Measurements from ENCODE around the gene INPP5D. TPM values are rescaled to one million over a fixed set of nuclear protein-coding genes. Genes with fewer than 3 reads are reported as not detected.

INPP5D gene
- total RNA-seq, 1 donor from 2014 or later = 79.2 TPM

DNA sequence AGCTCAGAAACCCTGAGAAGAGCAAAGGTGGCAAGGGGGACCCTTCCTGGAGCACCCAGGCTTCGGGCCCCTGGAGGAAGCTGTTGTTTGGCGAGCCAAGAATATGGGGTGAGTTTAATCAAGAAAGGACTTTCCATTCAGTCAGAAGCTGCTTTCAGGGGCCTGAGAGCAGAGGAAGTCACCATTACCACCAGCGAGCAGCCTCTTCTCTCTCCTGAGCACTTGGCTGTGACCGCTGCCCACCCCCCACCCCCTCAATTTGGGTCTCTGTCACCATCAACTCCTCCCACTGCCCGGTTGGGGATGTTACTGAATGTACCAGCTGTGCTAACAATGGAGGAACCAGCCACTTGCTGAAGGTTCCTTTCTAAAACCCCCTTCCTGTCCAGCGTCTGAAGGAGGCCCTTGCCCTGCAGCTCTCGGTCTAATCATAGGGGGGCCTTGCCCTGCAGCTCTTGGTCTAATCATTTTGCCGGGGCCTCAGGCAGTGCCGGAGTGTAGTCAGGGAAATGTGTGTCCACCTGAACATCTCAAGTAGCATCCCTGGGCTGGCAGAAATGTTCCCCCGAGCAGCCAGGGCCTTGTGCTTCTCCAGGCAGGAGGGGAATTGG is 943 bp downstream of the INPP5D start:
- DNase-seq (ENCODE audit: low spot score) = no peak
- peak overlapping the region; percentile 89 for H3K4me3 Mint-ChIP-seq (ENCODE audit: unreplicated experiment)
- H3K4me1 Mint-ChIP-seq (ENCODE audit: unreplicated experiment) = peaks cover 47% of the 10 kb centered on the region
- no peaks in the 10 kb centered on the region for H3K9me3 Mint-ChIP-seq (ENCODE audit: unreplicated experiment)
- TF ChIP-seq, protein P1, sequence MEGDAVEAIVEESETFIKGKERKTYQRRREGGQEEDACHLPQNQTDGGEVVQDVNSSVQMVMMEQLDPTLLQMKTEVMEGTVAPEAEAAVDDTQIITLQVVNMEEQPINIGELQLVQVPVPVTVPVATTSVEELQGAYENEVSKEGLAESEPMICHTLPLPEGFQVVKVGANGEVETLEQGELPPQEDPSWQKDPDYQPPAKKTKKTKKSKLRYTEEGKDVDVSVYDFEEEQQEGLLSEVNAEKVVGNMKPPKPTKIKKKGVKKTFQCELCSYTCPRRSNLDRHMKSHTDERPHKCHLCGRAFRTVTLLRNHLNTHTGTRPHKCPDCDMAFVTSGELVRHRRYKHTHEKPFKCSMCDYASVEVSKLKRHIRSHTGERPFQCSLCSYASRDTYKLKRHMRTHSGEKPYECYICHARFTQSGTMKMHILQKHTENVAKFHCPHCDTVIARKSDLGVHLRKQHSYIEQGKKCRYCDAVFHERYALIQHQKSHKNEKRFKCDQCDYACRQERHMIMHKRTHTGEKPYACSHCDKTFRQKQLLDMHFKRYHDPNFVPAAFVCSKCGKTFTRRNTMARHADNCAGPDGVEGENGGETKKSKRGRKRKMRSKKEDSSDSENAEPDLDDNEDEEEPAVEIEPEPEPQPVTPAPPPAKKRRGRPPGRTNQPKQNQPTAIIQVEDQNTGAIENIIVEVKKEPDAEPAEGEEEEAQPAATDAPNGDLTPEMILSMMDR (IDR thresholded peaks at IDR 0.05; ENCODE audit: unreplicated experiment) = no peak
- H3K36me3 Mint-ChIP-seq (ENCODE audit: low read depth, unreplicated experiment) = peaks cover 8% of the 10 kb centered on the region
- peaks cover 12% of the 10 kb centered on the region for H3K27me3 Mint-ChIP-seq (ENCODE audit: unreplicated experiment)
- peak overlapping the region; percentile 90 for H3K27ac Mint-ChIP-seq (ENCODE audit: unreplicated experiment)

DNA sequence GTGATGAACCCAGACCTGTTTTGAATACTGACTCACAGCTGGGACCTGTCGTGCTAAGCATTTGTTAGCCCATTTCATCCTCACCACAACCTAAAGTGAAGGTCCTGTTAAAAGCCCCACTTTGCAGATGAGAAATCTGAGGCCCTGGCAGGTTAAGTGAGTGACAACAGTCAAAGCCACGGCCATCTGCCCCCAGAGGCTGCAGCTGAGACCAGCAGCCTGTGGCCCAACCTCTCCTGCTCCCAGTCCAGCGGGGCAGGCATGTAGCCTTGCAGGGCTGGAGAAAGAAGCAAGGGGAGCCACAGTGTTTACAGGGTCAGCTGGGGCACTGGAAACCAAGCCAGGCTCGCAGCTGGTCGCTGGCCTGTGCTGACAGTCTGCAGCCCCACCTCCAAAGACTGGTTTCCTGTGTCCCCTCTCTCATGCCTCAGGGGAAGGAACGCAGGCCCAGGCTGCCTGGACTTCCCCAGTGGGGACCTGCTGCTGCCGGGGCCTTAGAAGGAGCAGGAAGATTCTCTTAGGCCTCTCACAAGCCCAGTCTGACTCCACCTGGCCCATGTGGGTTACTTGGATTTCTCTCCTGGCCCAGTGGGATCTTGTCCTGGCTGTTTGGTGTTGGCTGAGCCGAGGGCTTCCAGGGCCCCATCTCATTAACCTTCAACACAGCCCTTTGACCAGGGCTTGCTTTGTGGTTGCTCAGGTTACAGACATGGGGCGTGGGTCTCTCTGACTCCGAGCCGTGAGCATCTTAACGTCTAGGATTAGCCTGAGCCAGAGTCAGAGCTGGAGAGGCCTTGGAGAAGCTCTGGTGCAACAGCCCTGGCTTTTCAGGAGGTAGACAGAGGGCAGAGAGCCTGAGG is 1.7 kb downstream of the INPP5D start:
- Mint-ChIP-seq H3K27me3 (ENCODE audit: unreplicated experiment) (peaks cover 11% of the 10 kb centered on the region), H3K36me3 (ENCODE audit: low read depth, unreplicated experiment) (peaks cover 12% of the 10 kb centered on the region), H3K4me3 (ENCODE audit: unreplicated experiment) (peak overlapping the region; percentile 89), H3K27ac (ENCODE audit: unreplicated experiment) (peak overlapping the region; percentile 42), H3K9me3 (ENCODE audit: unreplicated experiment) (no peaks in the 10 kb centered on the region), H3K4me1 (ENCODE audit: unreplicated experiment) (peaks cover 47% of the 10 kb centered on the region)
- TF ChIP-seq, protein P1 (IDR thresholded peaks at IDR 0.05; ENCODE audit: unreplicated experiment) = no peak
- DNase-seq (ENCODE audit: low spot score) = no peak

DNA sequence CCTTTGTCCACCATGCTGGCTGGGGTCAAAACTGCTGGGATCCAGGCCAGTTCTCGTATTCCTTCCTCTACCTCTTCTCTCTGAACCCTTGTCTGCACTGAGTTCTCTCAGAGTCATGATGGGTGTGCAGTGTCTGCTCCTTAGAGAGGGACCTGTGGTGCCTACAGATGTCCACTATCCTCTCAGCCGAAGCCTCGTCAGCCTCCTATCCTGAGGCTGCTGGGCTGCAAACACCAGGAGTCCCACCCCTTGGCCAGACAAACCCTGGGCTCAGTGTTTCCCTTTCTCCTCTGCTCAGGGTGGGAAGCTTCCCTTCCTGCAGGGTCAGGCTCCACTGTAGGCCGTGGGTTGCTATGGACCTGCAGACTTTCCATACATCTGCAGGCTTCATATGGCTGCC is 2.3 kb downstream of the INPP5D start:
- Mint-ChIP-seq H3K4me3 (ENCODE audit: unreplicated experiment) (peak overlapping the region; percentile 76), H3K4me1 (ENCODE audit: unreplicated experiment) (peaks cover 47% of the 10 kb centered on the region), H3K36me3 (ENCODE audit: low read depth, unreplicated experiment) (peaks cover 18% of the 10 kb centered on the region), H3K9me3 (ENCODE audit: unreplicated experiment) (no peaks in the 10 kb centered on the region), H3K27me3 (ENCODE audit: unreplicated experiment) (peaks cover 11% of the 10 kb centered on the region), H3K27ac (ENCODE audit: unreplicated experiment) (peak overlapping the region; percentile 61)
- TF ChIP-seq, protein P1 (IDR thresholded peaks at IDR 0.05; ENCODE audit: unreplicated experiment) = no peak
- DNase-seq (ENCODE audit: low spot score) = no peak

DNA sequence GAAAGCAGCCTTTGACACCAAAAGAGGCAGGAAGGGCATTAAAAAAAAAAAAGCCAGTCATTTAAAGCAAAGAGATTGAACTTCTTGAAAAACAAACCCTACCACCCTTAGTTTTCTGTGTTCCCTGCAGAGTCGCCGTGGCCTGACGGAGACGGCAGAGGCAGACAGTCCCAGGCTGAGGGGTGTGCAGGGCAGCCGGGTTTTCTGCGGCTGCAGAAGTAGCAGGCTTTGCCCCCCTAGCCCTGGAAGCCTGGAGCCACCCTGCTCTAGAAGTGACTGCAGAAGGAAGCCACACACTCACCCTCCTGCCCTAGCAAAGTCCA is 2.8 kb downstream of the INPP5D start:
- H3K4me1 Mint-ChIP-seq (ENCODE audit: unreplicated experiment) = peaks cover 47% of the 10 kb centered on the region

More for the DNA sequence above, 2.8 kb downstream of the INPP5D start:
- no peak overlapping the region for H3K27ac Mint-ChIP-seq (ENCODE audit: unreplicated experiment)
- H3K9me3 Mint-ChIP-seq (ENCODE audit: unreplicated experiment) = no peaks in the 10 kb centered on the region
- H3K27me3 Mint-ChIP-seq (ENCODE audit: unreplicated experiment) = peaks cover 11% of the 10 kb centered on the region
- H3K36me3 Mint-ChIP-seq (ENCODE audit: low read depth, unreplicated experiment) = peaks cover 20% of the 10 kb centered on the region
- TF ChIP-seq, protein P1 (IDR thresholded peaks at IDR 0.05; ENCODE audit: unreplicated experiment) = no peak
- H3K4me3 Mint-ChIP-seq (ENCODE audit: unreplicated experiment) = peak overlapping the region; percentile 76
- no peak for DNase-seq (ENCODE audit: low spot score)

Measured in endothelial cell (in vitro differentiated cells).